GM18909 (cell line): ENCODE measurements around the gene PPP3CA.
"Not testable (repeated sequence)": the region's sequence is repeated elsewhere in the genome, so short reads cannot be mapped to it uniquely, and the experiment has no call there.

Experiments
- ATAC-seq: cut with Tn5 transposase; IDR thresholded peaks from one replicate; pipeline ENCODE4 v1.9.1; 2021; ENCODE audit warnings: mild to moderate bottlenecking; ENCODE audit not compliant: unreplicated experiment, poor library complexity

Gene PPP3CA

GRCh38 chr4:101186567-101187184 is 160.7 kb downstream of the PPP3CA start:
- ATAC-seq: no peak

- no peak for ATAC-seq
These were observed 162.7 kb downstream of the PPP3CA start for GRCh38 chr4:101184668-101185067.

GRCh38 chr4:101183666-101184373 is 163.5 kb downstream of the PPP3CA start:
- ATAC-seq: no peak

GRCh38 chr4:101183221-101183620 is 164.1 kb downstream of the PPP3CA start:
- ATAC-seq: no peak

GRCh38 chr4:101182688-101183087 is 164.6 kb downstream of the PPP3CA start:
- not testable (repeated sequence) for ATAC-seq

- no peak for ATAC-seq
These were observed 168.6 kb downstream of the PPP3CA start for GRCh38 chr4:101178731-101179130.

- ATAC-seq: no peak
These were observed 170.2 kb downstream of the PPP3CA start for GRCh38 chr4:101177154-101177553.

- no peak for ATAC-seq
These were observed 171.2 kb downstream of the PPP3CA start for GRCh38 chr4:101175896-101176676.

- no peak for ATAC-seq
These were observed 172.5 kb downstream of the PPP3CA start for GRCh38 chr4:101174679-101175345.

- ATAC-seq: no peak
These were observed 175.0 kb downstream of the PPP3CA start for GRCh38 chr4:101172369-101172768.

- no peak for ATAC-seq
These were observed 175.6 kb downstream of the PPP3CA start for GRCh38 chr4:101171747-101172146.

- ATAC-seq: peak; percentile 99
These were observed 178.0 kb downstream of the PPP3CA start for GRCh38 chr4:101169044-101170014.

GRCh38 chr4:101163936-101164335 is 183.4 kb downstream of the PPP3CA start:
- no peak for ATAC-seq

GRCh38 chr4:101162990-101163380 is 184.3 kb downstream of the PPP3CA start:
- ATAC-seq: no peak

GRCh38 chr4:101160792-101161592 is 186.3 kb downstream of the PPP3CA start:
- ATAC-seq: no peak

- ATAC-seq: no peak
These were observed 188.8 kb downstream of the PPP3CA start for GRCh38 chr4:101158507-101158906.

GRCh38 chr4:101158134-101158482 is 189.2 kb downstream of the PPP3CA start:
- ATAC-seq: no peak

GRCh38 chr4:101157415-101158133 is 189.8 kb downstream of the PPP3CA start:
- no peak for ATAC-seq
